Amniotic stem cell (primary cell): ENCODE data around the gene ATP8A2.

Source experiments
- DNase-seq: peaks from one replicate; lab custom pipeline; 2025; lab: John Stamatoyannopoulos, UW

ATP8A2 gene

GRCh38 chr13:25732111-25732865 lies 360.5 kb downstream of the ATP8A2 start:
- DNase-seq = no peak

- no peak for DNase-seq
These were observed 361.3 kb downstream of the ATP8A2 start for GRCh38 chr13:25733001-25733491.

- no peak for DNase-seq
These were observed 362.1 kb downstream of the ATP8A2 start for GRCh38 chr13:25733696-25734435.

GRCh38 chr13:25738342-25739196 lies 366.8 kb downstream of the ATP8A2 start:
- DNase-seq = no peak

- DNase-seq = no peak
These were observed 367.6 kb downstream of the ATP8A2 start for GRCh38 chr13:25739376-25739775.

GRCh38 chr13:25741796-25742195 lies 370.0 kb downstream of the ATP8A2 start:
- no peak for DNase-seq

GRCh38 chr13:25742220-25742619 lies 370.4 kb downstream of the ATP8A2 start:
- DNase-seq = no peak

- no peak for DNase-seq
These were observed 371.6 kb downstream of the ATP8A2 start for GRCh38 chr13:25743421-25743820.

- DNase-seq = no peak
These were observed 372.4 kb downstream of the ATP8A2 start for GRCh38 chr13:25744178-25744577.

GRCh38 chr13:25746131-25746530 lies 374.4 kb downstream of the ATP8A2 start:
- no peak for DNase-seq

GRCh38 chr13:25752957-25753551 lies 381.3 kb downstream of the ATP8A2 start:
- peak; percentile 38 for DNase-seq

GRCh38 chr13:25753976-25754375 lies 382.2 kb downstream of the ATP8A2 start:
- DNase-seq = no peak

GRCh38 chr13:25756251-25756650 lies 384.5 kb downstream of the ATP8A2 start:
- no peak for DNase-seq

GRCh38 chr13:25756912-25757311 lies 385.1 kb downstream of the ATP8A2 start:
- no peak for DNase-seq

- no peak for DNase-seq
These were observed 389.3 kb downstream of the ATP8A2 start for GRCh38 chr13:25761041-25761440.

- no peak for DNase-seq
These were observed 390.5 kb downstream of the ATP8A2 start for GRCh38 chr13:25762281-25762680.

GRCh38 chr13:25762795-25763377 lies 391.1 kb downstream of the ATP8A2 start:
- no peak for DNase-seq

- DNase-seq = no peak
These were observed 392.6 kb downstream of the ATP8A2 start for GRCh38 chr13:25764378-25764777.

- no peak for DNase-seq
These were observed 393.5 kb downstream of the ATP8A2 start for GRCh38 chr13:25765266-25765665.

- DNase-seq = no peak
These were observed 394.8 kb downstream of the ATP8A2 start for GRCh38 chr13:25766576-25766975.

- DNase-seq = no peak
These were observed 395.2 kb downstream of the ATP8A2 start for GRCh38 chr13:25766991-25767390.

GRCh38 chr13:25768376-25768775 lies 396.6 kb downstream of the ATP8A2 start:
- no peak for DNase-seq
